Amygdala (tissue), 56 donors: ENCODE measurements around the gene ENHO.
A peak's percentile ranks its signal among the peaks of the same experiment; 100 is the strongest.

Experiments
- DNase-seq, 56 donors: peaks; one replicate each; lab custom pipeline; 2025; lab: John Stamatoyannopoulos, UW

Gene ENHO

DNA sequence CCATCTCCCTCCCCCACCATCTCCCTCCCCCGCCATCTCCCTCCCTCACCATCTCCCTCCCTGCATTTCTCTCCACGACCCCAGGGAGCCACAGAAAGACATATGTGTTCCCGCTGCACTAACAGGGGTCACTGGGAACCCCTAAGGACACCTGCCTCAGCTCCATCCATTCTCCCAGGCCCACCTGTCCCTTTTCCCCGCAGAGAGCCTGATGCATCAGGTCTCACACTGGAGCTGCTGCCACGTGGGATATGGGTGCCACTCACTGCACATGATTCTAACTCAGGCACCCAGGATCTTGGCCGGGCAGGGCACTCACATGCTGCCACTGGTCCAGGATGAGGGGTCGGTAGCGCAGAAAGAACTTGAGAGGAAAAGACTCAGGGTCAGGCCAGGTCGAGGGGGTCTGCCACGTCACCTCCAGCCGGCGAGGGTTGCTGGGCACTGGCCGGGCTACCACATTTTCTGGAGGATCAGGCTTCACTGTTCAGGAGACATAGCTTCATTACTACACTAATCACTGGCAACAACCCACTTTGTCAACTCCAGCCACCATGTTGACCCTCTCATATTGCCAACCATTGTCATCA lies 33.2 kb upstream of the ENHO start:
- no peak for DNase-seq

DNA sequence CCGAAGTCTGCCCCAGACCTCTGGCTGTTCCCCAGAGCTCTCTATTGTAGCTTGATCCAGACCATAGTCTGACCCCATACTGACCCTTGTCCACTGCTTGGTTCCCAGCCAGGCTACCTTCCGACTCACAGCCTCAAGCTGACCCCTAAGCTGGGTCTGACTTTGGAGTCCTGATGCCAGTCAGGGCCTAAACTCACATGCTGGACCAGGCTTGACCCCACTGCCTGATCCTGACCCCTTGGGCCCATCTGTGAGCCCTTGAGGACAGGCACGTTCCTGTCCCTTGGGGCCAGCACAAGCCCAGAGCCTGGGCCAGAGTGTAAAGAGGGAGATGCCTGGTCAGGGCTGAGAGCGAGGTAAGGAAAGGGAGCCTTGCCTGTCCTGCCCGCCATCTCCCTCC lies 32.7 kb upstream of the ENHO start:
- DNase-seq: no peak

DNA sequence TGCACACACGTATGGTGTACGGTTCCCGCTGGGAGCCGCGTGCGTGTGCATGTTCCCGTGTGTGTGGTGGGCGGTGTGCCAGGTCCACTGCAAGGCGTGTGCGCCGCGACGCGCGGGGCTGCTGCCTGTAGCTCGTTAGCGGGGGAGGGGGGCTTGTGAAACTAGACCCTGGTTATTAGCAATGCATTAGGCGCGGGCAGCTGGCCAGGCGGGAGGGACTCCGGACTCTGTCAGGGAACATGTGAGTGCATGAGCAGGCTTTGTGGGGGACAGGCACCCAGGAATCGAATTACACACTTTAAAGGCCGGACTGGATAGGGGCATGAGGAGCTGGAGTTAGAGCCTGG lies 32.2 kb upstream of the ENHO start:
- DNase-seq: no peak

DNA sequence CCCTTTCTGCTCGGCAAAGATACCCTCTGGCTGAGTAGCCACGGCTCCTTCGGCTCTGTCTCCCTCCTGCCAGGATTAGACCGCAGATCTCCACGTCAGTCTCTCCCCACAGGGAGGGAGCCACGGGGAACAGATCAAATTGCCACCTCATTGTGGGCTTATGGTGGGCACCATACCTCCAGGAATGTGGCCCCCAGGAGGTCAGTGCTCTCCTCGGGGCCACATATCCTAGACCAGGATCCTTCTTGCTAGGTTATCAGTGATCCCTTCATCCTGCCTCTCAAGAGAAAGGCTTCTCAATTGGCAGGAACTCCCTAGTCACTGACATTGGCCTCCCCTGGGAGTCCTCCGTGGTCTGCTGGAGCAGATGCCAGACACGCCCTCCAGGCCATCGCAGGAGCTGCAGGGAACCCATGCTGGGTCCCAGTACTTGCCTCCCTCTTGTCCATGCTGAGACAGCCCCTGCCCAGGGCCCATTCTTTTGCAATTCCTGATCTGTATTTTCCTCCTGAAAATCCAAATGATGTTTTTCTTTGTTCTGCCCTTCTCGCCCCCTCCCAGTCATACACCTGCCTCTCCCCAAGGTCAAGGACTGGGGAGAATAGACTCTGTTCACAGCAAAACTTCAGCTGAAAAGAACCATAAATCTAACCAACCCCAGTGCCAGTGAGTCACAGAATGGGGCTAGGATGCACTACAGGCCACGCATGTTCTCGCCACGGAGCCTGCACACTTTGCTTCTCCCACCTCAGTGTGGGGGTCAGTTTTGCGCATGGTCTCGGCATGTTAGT lies 31.6 kb upstream of the ENHO start:
- DNase-seq: no peak

DNA sequence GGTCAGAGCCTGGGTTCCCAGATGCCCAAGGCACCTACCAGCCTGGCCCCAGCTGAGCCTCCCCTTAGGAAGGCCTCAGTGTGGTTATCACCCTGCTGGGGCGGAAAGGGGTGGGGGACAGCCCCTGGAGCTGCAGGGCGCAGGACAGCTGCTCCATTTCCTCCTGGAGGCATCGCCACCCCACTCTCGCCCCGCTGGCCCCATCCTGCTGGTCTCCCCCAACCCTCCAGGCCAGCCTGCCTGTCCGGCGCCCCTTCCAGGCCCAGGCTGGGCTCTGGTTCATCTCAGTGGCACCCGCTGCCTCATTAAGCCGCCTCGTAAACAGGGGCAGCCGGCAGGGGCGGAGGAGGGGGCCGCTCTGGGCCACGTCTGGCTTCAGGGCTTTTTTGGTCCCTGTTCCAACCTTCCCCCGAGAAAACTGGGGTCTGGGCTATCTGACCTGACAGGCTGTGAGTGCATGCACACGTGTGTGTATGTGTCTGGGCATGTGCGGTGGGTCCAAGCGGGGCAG lies 30.8 kb upstream of the ENHO start:
- no peak for DNase-seq

DNA sequence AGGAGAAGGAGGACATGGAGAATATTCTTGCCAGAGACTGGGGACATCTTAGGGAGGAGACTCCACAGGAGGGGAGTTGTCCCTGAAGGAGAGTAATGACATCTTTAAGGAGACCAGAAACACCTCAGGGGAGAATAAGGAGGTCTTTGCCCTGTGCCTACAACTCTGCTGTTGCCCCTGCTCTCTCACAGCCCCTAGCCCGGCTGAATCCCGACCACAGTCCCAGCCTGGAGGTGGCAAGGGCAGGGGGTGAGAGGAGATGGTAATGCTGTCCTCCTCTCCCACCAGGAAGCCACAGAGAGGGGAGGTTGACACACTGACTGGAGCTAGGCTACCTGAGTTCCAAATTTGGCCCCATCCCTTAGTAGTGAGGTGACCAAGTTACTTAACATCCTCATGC lies 30.2 kb upstream of the ENHO start:
- no peak for DNase-seq

DNA sequence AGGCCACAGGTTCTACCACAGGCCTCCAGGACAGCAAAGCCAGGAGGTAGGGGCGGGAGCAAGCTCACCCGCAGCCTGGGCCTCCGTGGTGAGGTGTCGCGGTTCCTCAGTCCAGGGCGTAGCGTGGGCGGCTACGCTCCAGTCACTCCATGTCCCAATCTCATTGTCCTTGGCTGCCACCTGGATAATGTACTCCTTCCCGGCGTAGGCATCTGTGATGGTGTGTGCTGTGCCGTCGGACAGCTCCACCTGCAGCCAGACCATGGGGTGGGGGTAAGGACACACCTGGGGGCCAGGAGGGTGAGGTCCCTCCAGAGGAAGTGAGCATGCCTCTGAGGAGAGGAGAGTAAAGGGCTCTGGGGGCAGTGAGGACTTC lies 29.8 kb upstream of the ENHO start:
- no peak for DNase-seq

DNA sequence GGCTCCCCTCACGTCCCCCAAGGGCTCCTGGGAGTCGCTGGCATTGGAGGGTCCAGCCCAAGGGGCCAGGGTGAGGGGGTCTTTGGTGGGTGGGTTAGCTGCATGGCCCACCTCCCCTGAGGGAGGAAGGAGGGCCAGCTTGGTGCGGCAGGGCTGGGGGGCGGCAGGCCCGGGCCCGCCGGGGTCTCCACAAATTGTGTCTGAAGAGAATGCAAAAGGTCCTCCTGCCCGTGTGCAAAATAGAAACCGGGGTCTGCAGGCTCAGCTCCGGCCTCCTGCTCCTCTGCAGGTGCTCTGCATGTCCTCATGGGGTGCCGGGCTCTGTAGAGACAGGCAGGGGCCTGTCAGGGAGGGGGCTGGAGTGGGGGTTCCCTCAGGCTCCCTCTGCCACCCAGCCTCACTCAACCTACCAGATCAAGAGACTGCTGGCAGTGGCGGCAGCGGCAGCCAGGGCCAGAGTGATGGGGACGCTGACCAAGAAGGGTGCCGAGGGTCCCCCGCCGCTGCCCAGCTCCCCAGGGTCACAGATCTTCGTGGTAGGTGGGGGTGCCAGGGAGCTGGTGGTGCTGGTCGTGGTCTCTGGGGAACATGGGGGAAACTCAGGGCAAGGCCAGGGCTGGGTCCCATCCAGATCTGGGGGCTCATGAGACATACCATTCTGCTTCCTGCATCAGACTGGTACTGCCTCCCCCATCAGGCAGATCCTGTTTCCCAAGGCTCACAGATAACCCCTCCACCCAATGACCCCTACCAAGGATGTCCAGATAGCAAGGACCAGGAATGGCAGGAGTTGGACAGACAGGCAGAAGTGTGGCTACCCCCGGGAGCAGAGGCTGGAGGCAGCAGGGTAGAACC lies 29.2 kb upstream of the ENHO start:
- DNase-seq: no peak

DNA sequence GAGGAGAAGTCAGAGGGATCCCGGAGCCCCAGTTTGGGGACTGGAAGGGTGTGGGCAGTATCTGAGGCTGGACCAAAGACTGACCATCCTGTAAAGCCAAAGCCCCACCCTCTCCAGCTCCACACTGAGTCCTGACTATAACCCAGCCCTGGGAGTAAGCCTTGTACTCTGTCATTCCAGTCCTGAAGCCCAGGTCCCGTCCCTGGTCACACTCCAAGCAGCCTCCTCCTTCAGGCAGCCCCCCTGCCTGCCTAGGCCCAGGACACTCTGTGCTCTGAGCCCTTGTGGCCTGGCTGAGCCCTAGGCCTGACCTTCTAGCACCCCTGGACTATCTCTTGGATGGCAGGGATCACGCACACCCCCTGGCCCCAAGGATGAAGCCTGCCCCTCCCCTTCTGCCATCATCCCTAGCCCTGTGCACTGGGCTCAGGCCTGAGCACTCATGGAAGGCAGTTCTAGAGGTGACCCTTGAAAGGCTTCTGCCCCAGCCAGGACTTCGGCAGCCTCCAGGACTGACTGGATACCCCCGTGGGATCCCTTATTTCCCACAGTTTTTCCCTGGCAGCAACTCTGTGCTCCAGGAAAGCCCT lies 28.0 kb upstream of the ENHO start:
- no peak for DNase-seq

DNA sequence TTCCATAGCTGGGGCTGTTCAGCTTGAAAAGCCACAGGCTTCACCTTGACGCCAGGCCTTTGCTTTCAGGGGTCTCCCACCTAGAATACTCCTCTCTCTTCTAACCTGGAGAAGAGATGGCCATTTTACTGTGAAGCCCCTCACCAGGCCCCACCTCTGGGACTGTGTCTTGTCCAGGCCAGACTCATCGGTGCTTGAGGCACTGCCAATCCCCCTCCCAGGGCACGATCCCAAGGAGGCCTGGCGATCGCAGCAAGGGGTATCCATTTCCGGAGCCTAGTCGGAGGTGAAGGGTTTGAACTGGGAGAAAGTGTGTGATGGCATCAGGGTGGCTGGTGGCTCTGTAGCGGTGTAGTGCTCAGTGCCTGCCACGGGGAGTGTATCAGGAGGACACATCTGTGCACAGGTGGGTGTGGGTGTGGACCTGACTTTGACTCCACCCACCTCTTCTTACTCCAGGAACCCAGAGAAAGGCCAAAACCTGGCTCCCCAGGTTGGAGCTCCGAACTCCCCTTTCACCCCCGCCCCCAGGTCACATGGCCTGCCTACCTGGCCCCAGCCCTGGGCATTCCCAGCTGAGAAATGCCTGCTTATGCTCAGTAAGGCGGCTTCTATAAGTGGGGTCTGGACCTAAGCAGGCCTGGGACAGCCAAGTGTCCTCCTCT lies 27.4 kb upstream of the ENHO start:
- no peak for DNase-seq

DNA sequence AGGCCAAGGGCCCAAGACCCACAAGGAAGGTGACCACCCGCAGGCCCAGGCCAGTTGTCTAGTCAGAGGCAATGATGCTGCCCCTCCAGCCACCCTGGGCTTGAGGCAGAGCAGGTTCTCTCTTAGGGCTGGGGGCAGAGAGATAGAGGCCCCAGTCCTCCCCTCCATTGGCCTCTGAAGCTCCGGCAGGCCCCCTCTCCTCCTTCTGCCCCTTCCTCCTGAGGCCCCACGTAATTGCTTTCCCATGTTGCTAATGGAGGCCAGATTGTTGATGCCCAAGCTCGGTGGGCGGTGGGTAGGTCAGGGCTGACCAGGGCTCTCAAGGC lies 26.6 kb upstream of the ENHO start:
- DNase-seq: no peak

DNA sequence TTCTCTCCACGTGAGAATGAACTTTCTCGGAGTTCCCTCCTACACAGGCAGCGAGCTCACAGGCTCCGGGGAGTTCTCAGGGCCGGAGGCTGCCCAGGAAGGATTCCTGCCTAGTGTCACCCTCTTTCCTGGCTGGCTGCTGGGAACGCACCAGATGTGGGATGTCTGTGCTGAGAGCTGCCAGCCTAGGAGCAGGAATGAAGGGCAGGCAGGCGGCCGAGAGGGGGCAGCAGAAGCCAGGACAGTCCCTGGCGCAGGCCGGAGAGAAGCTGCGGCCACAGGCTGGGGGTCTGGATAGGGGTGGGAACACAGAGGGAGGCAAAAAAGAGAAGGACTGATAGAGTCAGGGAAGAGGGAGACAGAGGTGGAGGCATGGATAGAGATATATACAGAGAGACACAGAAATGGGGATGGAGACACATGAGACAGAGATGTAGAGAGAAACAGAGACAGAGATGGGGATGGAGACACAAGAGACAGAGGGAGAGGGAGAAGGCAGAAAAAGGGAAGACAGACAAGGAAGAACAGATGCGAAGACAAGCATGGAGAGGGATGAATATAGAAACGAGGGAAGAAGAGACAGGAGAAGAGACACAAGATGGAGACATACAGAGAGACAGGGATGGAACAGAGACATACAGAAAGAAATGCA lies 25.3 kb upstream of the ENHO start:
- peak in 53 of 56 donors; percentile 12 to 86 (median 61) for DNase-seq

DNA sequence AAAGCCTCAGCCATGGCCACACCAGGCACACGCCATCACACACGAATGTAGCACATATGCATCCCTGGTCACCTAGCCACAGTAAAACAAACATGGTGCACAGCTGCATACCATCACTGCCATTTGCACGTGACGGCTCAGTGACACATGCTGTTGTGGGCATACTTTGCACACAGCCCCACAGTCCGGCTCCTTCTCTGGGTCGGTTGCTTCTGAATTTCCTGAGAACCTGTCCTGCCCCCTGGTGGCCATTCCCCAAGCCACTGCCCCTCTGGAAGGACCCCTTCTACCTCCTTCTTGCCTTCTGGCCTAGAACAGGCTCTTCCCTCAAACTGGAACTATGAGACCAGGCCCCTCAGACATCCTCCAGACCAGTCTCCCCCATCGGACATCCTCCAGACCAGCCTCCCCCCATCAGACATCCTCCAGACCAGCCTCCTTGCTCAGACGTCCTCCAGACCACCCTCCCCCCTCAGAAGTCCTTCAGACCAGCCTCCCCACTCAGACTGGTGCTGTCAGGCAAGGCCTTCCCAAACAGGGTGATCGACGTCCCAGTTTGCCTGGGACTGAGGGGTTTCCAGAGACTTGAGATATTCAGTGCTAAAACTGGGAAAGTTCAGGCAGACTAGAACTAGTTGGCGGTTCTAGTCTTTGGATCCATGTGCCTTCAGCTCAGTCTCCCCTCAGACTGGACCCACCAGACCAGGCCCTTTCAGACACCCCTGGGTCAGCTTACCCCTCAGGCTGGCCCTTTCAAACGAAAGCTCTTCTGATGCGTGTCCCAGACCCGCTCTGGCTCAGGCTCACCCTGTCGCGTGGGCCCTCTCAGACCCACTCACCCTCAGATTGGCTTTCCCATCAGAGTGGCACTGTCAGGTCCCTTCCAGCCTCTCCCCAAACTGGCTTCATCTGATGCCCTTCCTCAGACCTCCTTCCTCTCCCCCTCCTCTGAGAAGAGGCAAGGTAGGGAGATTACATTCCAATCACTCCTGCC lies 24.3 kb upstream of the ENHO start:
- DNase-seq: peak in 51 of 56 donors; percentile 15 to 86 (median 49)

DNA sequence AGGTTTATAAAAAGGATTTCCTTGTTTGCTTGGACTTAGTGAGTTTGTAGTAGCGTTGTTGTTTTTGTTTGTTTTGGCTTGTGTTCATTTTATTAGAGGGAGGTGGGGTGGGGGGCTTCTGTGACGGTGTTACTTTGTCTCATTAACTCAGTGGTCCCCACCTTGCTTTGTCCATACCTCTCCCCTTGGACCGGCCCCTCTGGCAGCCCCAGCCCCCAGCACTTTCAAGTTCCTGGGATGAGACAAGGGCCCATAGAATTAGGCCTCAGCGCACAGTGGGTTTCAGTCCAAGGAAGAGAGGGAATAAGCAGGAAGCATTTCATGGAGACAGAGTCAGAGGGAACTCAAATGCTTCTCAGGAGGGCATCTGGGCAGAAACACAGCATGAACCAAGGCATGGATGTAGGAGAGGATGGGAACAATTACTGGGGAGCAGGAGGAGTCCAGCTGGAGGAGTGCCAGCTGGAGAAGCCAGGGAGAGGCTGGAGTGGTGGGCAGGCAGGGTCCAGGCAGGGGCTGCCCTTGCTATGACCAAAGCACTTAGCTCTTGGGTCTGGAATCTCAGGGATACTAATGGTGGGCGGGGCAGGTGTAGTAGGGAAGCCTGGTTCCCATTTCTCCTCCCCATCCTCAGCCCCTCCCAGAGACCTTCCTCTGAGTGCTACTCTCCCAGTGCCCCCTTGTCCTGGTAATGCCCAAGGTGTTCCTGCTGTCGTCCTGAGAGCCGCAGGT lies 23.5 kb upstream of the ENHO start:
- DNase-seq: peak in 1 of 56 donors; percentile 19

DNA sequence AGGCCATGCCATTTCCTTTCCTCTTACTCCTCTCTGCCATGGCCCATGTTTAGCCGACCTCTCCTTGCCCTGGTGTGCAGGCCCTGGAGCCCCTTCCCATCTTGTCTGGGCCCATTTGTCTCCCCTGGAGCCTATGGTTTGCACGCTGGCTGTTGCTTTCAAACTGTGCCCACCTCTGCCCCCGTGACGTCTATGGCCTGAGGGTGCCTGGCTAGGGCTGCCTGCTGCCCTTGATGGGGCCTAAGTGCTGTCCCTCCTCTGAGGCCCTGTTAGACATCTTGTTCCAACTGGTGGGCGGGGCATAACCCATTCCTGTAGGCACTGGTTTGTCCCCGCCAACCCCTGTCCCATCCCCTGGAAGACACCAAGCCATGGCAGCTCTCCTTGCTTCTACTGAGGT lies 22.7 kb upstream of the ENHO start:
- DNase-seq: no peak

DNA sequence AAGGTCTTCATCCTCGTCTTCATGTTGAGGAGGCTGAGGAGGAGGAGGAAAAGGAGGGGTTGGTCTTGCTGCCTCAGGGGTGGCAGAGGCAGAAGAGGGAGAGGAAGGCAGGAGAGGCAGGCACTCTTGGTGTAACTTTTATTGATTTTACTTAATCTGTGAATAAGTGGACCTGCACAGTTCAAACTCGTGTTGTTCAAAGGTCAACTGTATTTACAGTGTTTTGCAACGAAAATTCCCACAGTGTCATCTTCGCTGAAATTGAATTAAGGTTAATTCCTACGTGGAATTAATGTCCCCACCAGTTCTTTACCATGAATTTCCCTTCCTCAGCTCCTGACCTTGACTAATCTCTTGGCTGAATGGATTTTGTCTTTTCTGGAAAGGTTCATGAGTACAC lies 21.2 kb upstream of the ENHO start:
- DNase-seq: no peak

DNA sequence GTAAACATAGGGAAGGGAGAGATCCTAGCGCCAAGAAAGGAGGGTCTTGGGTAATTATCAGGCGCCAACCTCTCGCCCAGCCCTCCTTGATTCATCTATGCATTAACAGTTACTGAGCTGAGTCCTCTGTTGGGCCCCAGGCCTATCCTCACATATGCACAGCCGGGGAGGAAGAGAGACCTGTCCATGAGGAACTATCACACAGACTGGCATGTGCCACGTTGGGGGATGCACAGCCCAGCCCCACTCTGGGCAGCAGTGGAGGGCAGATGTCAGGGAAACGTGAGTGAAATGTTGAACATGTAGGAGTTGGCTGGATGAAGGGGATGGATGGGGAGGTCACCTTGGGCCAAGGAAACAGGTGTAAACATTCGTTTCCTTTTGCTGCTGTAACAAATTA lies 18.8 kb upstream of the ENHO start:
- no peak for DNase-seq

DNA sequence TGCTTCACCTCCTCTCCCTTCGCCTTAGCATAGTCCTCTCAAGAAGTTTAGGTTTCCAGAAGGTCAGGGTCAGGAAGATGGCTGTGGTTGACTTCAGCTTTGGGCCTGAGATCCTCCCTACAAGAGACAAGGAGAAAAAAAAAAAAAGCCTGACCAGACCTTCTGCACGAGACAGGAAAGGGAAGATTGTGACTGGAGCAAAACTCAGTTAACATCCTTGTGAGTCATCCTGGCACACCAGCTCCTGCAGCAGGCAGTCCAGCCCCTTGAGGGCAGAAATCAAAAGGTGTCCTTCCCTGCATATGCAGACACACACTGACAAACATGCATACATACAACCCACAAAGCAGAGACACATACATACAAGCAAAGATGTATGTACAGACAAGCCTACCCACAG lies 18.0 kb upstream of the ENHO start:
- DNase-seq: no peak
